ENCODE measurements around the gene IL25. TPM values are rescaled to one million over a fixed set of nuclear protein-coding genes. Genes with fewer than 3 reads are reported as not detected.

Gene IL25
- total and polyA plus RNA-seq, 2 of the 8 experiments (the other 6 are each of a cell fraction or from before 2014, with no cell fraction given): not detected

DNA sequence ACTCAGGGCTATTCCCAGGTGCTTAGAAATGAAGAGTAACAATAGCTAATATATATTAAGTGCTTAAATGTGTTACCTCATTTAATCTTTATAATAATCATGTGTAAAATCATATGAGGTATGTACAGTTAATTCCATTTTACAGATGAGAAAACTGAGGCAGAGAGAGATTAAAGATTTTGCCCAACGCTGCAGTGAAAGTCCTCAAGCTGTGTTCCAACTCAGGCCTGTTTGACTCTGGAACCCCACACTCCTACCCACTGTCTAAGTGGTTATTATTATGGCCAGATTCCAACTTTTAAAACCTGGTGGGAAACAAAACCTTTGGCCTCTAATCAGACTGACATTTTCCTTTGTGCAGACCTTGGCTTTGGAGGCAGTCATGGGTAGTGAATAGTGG, 14.4 kb downstream of the IL25 start:
- CTCF ChIA-PET (ENCODE audit: partially characterized antibody): interaction anchor here (0.8 to 4.0 kb wide), 9 partner anchors 7 to 291 kb away, joined by 3 to 30 read pairs (median 4); partner anchors contain the start of gene CMTM5
- TF ChIP-seq JUND (IDR thresholded peaks at IDR 0.05; ENCODE audit: low read length) (no peak), CHD1 (IDR thresholded peaks at IDR 0.05; ENCODE audit: low read depth, low read length) (no peak), EZH2 (IDR thresholded peaks at IDR 0.05; ENCODE audit: low read depth, low read length, severe bottlenecking) (no peak), BACH1 (IDR thresholded peaks at IDR 0.05; ENCODE audit: low read length) (no peak), GABPA (IDR thresholded peaks at IDR 0.05; ENCODE audit: borderline replicate concordance, insufficient read depth, low read length) (no peak)
- Histone ChIP-seq H2BK120ac (replicated peaks; ENCODE audit: low read depth, low read length) (no peak overlapping the region), H3K4ac (replicated peaks; ENCODE audit: insufficient read length, low read depth, low read length) (no peak overlapping the region), H4K5ac (ENCODE audit: insufficient read length, low read depth, low read length) (no peak overlapping the region), H3K4me1 (replicated peaks in 1 of 4; ENCODE audit: control insufficient read depth in 3 of 4, insufficient read depth in 4 of 4, low read length in 3 of 4) (peaks cover 0 to 10% (median 0%) of the 10 kb centered on the region in 4 experiments; a peak in 1 of 7 replicates), H3K4me2 (ENCODE audit: insufficient read depth in 1 of 2, low read depth in 2 of 2, low read length in 2 of 2) (no peak overlapping the region), H2AFZ (ENCODE audit: low read length) (no peak overlapping the region), H2AK5ac (ENCODE audit: low read depth, low read length) (no peak overlapping the region), H3K79me2 (ENCODE audit: control insufficient read depth in 1 of 2, insufficient read depth in 2 of 2, low read length in 2 of 2) (no peaks in the 10 kb centered on the region), H3K27me3 (replicated peaks in 1 of 4; ENCODE audit: control insufficient read depth in 3 of 4, extremely low read depth in 1 of 4, insufficient read depth in 3 of 4, low read length in 3 of 4) (no peaks in the 10 kb centered on the region; a peak in 1 of 7 replicates), H3K4me3 (ENCODE audit: extremely low read depth in 1 of 4, insufficient read depth in 2 of 4, low read depth in 3 of 4, low read length in 4 of 4) (no peak overlapping the region), H3K14ac (ENCODE audit: insufficient read length) (no peak overlapping the region), H3K23ac (ENCODE audit: insufficient read length) (no peak overlapping the region), H2BK12ac (ENCODE audit: low read depth, low read length) (no peak overlapping the region), H2BK20ac (ENCODE audit: low read length) (no peak overlapping the region), H4K91ac (replicated peaks; ENCODE audit: insufficient read length, low read length) (no peak overlapping the region), H3K79me1 (ENCODE audit: low read depth, low read length) (no peaks in the 10 kb centered on the region), H3K18ac (ENCODE audit: extremely low read depth, low read length) (no peak overlapping the region), H3K56ac (replicated peaks; ENCODE audit: insufficient read length, low read depth, low read length) (no peak overlapping the region), H3K9ac (replicated peaks in 1 of 4; ENCODE audit: extremely low read depth in 1 of 4, low read depth in 3 of 4, low read length in 3 of 4) (no peak overlapping the region), H3K27ac (ENCODE audit: low read depth, low read length) (no peak overlapping the region), H3K9me3 (ENCODE audit: insufficient read depth in 2 of 2, low read depth in 1 of 2, low read length in 1 of 2) (no peaks in the 10 kb centered on the region), H4K20me1 (replicated peaks in 1 of 2; ENCODE audit: control insufficient read depth in 1 of 2, insufficient read depth in 2 of 2, low read length in 2 of 2) (no peaks in the 10 kb centered on the region), H2BK5ac (ENCODE audit: low read depth, low read length) (no peak overlapping the region), H3K23me2 (ENCODE audit: low read depth, low read length) (no peaks in the 10 kb centered on the region; the same call in 1 of the 2 replicates), H3K36me3 (ENCODE audit: control insufficient read depth in 2 of 4, insufficient read depth in 4 of 4, low read length in 3 of 4) (no peaks in the 10 kb centered on the region), H2BK15ac (ENCODE audit: low read length) (no peak overlapping the region), H4K8ac (ENCODE audit: extremely low read depth, insufficient read depth, low read length) (no peak overlapping the region)
- DNase-seq (ENCODE audit: low read depth in 1 of 2, low spot score in 2 of 2) (no peak), FAIRE-seq (no peak)
- POLR2A ChIA-PET (ENCODE audit: partially characterized antibody): interaction anchor here (1.5 kb wide), 1 partner anchor 11 kb away, joined by 3 read pairs; no protein-coding TSS in a partner anchor
- WGBS, 2 experiments (ENCODE audit: extremely low coverage in 1 of 2, insufficient coverage in 1 of 2, insufficient read length in 1 of 2, insufficient replicate concordance in 2 of 2, low coverage in 1 of 2, low lambda C conversion rate in 2 of 2, missing lambda C conversion rate in 1 of 2): 95% methylated on average over 1 of the region's 1 CpG; no CpG with 5 or more reads in 1 of the 2 experiments

All from H1 (cell line).